Vagina (tissue), 2 donors: ENCODE data around the gene NSUN5.

Source experiments
- POLR2A ChIP-seq, 2 donors: fragments of 450-650 bp; IDR thresholded peaks; one replicate each; pipeline ENCODE4 v1.6.1; 2017; ENCODE audit warnings: antibody characterized with exemption in 2 of 2, mild to moderate bottlenecking in 2 of 2, moderate library complexity in 2 of 2
- POLR2AphosphoS5 ChIP-seq, 2 donors: sonication (generic); formaldehyde crosslinking; IDR thresholded peaks; one replicate each; pipeline ENCODE4 v1.9.0; 2017; ENCODE audit warnings: antibody characterized with exemption in 2 of 2, mild to moderate bottlenecking in 2 of 2, low read depth in 1 of 2; ENCODE audit not compliant: insufficient read depth in 1 of 2
- TF ChIP-seq, protein P1 (sequence below), 3 experiments: fragments of 450-650 bp in 2 of 3; fragments of 200-600 bp in 1 of 3; sonication (generic) in 1 of 3; IDR thresholded peaks; one replicate each; pipeline ENCODE4 v1.5.1; 2017 to 2019; ENCODE audit warnings: antibody characterized with exemption in 3 of 3, mild to moderate bottlenecking in 2 of 3, moderate library complexity in 2 of 3

- TF ChIP-seq, protein P1, sequence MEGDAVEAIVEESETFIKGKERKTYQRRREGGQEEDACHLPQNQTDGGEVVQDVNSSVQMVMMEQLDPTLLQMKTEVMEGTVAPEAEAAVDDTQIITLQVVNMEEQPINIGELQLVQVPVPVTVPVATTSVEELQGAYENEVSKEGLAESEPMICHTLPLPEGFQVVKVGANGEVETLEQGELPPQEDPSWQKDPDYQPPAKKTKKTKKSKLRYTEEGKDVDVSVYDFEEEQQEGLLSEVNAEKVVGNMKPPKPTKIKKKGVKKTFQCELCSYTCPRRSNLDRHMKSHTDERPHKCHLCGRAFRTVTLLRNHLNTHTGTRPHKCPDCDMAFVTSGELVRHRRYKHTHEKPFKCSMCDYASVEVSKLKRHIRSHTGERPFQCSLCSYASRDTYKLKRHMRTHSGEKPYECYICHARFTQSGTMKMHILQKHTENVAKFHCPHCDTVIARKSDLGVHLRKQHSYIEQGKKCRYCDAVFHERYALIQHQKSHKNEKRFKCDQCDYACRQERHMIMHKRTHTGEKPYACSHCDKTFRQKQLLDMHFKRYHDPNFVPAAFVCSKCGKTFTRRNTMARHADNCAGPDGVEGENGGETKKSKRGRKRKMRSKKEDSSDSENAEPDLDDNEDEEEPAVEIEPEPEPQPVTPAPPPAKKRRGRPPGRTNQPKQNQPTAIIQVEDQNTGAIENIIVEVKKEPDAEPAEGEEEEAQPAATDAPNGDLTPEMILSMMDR (IDR thresholded peaks at IDR 0.05): no peak
- TF ChIP-seq POLR2A (IDR thresholded peaks at IDR 0.05) (no peak), POLR2AphosphoS5 (IDR thresholded peaks at IDR 0.05; ENCODE audit: insufficient read depth in 1 of 2, low read depth in 1 of 2) (no peak)
Observed at GRCh38 chr7:73351447-73352167, 43.0 kb upstream of the NSUN5 start.
